Measurements from ENCODE around the gene STK11IP. TPM values are rescaled to one million over a fixed set of nuclear protein-coding genes. Genes with fewer than 3 reads are reported as not detected.

Gene STK11IP
- 11.7 and 29.2 TPM in 2 replicates for total RNA-seq (2014; rRNA removed; shearing (Covaris generic))

GRCh38 chr2:219597552-219598307 is at the start of gene STK11IP:
Gene STK11IP (plus strand): TSS chr2:219597857. CDS start chr2:219598120, 263 bp downstream.
- H3K27me3 ChIP-seq (replicated peaks), result no peaks in the 10 kb centered on the region
- H3K27ac ChIP-seq, result peak within 1 kb of the TSS; percentile 78
- no peaks in the 10 kb centered on the region for H3K9me3 ChIP-seq (replicated peaks)
- peak within 1 kb of the TSS; percentile 63 for H3K4me3 ChIP-seq
- peak; percentile 98 to 100 for DNase-seq (ENCODE audit: low read depth in 1 of 2, low spot score in 2 of 2)
- H3K4me1 ChIP-seq (replicated peaks), result peaks cover 25% of the 10 kb centered on the region
- H3K36me3 ChIP-seq, result peaks cover 2% of the 10 kb centered on the region; the same call in 1 of the 2 replicates

GRCh38 chr2:219548990-219549389 is 48.7 kb upstream of the STK11IP start:
- Histone ChIP-seq H3K4me1 (replicated peaks) (peaks cover 20% of the 10 kb centered on the region), H3K9me3 (replicated peaks) (no peaks in the 10 kb centered on the region), H3K4me3 (no peak overlapping the region), H3K27ac (no peak overlapping the region), H3K36me3 (no peaks in the 10 kb centered on the region), H3K27me3 (replicated peaks) (no peaks in the 10 kb centered on the region)
- DNase-seq (ENCODE audit: low read depth in 1 of 2, low spot score in 2 of 2), result no peak

- Histone ChIP-seq H3K9me3 (replicated peaks) (no peaks in the 10 kb centered on the region), H3K4me1 (replicated peaks) (peaks cover 17% of the 10 kb centered on the region), H3K27me3 (replicated peaks) (no peaks in the 10 kb centered on the region), H3K27ac (no peak overlapping the region), H3K4me3 (no peak overlapping the region), H3K36me3 (no peaks in the 10 kb centered on the region)
- no peak for DNase-seq (ENCODE audit: low read depth in 1 of 2, low spot score in 2 of 2)
Observed at GRCh38 chr2:219549619-219550018, 48.0 kb upstream of the STK11IP start.

GRCh38 chr2:219551441-219552381 is 45.9 kb upstream of the STK11IP start:
- Histone ChIP-seq H3K36me3 (no peaks in the 10 kb centered on the region), H3K4me3 (peak overlapping the region; percentile 52), H3K27ac (no peak overlapping the region), H3K4me1 (replicated peaks) (peaks cover 17% of the 10 kb centered on the region), H3K27me3 (replicated peaks) (no peaks in the 10 kb centered on the region), H3K9me3 (replicated peaks) (no peaks in the 10 kb centered on the region)
- DNase-seq (ENCODE audit: low read depth in 1 of 2, low spot score in 2 of 2), result peak in 1 of 2 experiments; percentile 57

GRCh38 chr2:219552382-219553167 is 45.1 kb upstream of the STK11IP start:
- Histone ChIP-seq H3K9me3 (replicated peaks) (no peaks in the 10 kb centered on the region), H3K27ac (no peak overlapping the region)
- DNase-seq (ENCODE audit: low read depth in 1 of 2, low spot score in 2 of 2), result peak; percentile 90 to 97

GRCh38 chr2:219553168-219553417 is 44.6 kb upstream of the STK11IP start:
- Histone ChIP-seq H3K4me1 (replicated peaks) (peaks cover 17% of the 10 kb centered on the region), H3K36me3 (no peaks in the 10 kb centered on the region), H3K27me3 (replicated peaks) (no peaks in the 10 kb centered on the region), H3K27ac (no peak overlapping the region), H3K9me3 (replicated peaks) (no peaks in the 10 kb centered on the region), H3K4me3 (peak overlapping the region; percentile 52)
- DNase-seq (ENCODE audit: low read depth in 1 of 2, low spot score in 2 of 2), result no peak

More at GRCh38 chr2:219552382-219553167, 45.1 kb upstream of the STK11IP start:
- peak overlapping the region; percentile 52 for H3K4me3 ChIP-seq
- H3K27me3 ChIP-seq (replicated peaks), result no peaks in the 10 kb centered on the region
- peaks cover 17% of the 10 kb centered on the region for H3K4me1 ChIP-seq (replicated peaks)
- no peaks in the 10 kb centered on the region for H3K36me3 ChIP-seq

- Histone ChIP-seq H3K27me3 (replicated peaks) (no peaks in the 10 kb centered on the region), H3K4me3 (no peak overlapping the region), H3K9me3 (replicated peaks) (no peaks in the 10 kb centered on the region), H3K36me3 (no peaks in the 10 kb centered on the region), H3K4me1 (replicated peaks) (peaks cover 17% of the 10 kb centered on the region), H3K27ac (no peak overlapping the region)
- no peak for DNase-seq (ENCODE audit: low read depth in 1 of 2, low spot score in 2 of 2)
Observed at GRCh38 chr2:219553463-219553963, 44.1 kb upstream of the STK11IP start.

GRCh38 chr2:219554350-219554749 is 43.3 kb upstream of the STK11IP start:
- no peaks in the 10 kb centered on the region for H3K27me3 ChIP-seq (replicated peaks)
- H3K4me3 ChIP-seq, result no peak overlapping the region

GRCh38 chr2:219555956-219556355 is 41.7 kb upstream of the STK11IP start:
- no peaks in the 10 kb centered on the region for H3K36me3 ChIP-seq
- peaks cover 17% of the 10 kb centered on the region for H3K4me1 ChIP-seq (replicated peaks)
- H3K27me3 ChIP-seq (replicated peaks), result no peaks in the 10 kb centered on the region
- H3K27ac ChIP-seq, result no peak overlapping the region
- no peaks in the 10 kb centered on the region for H3K9me3 ChIP-seq (replicated peaks)
- no peak overlapping the region for H3K4me3 ChIP-seq
- no peak for DNase-seq (ENCODE audit: low read depth in 1 of 2, low spot score in 2 of 2)

More at GRCh38 chr2:219554350-219554749, 43.3 kb upstream of the STK11IP start:
- Histone ChIP-seq H3K4me1 (replicated peaks) (peaks cover 17% of the 10 kb centered on the region), H3K9me3 (replicated peaks) (no peaks in the 10 kb centered on the region), H3K27ac (no peak overlapping the region), H3K36me3 (no peaks in the 10 kb centered on the region)
- DNase-seq (ENCODE audit: low read depth in 1 of 2, low spot score in 2 of 2), result no peak

GRCh38 chr2:219556413-219556812 is 41.2 kb upstream of the STK11IP start:
- H3K4me1 ChIP-seq (replicated peaks), result peaks cover 14% of the 10 kb centered on the region
- DNase-seq (ENCODE audit: low read depth in 1 of 2, low spot score in 2 of 2), result no peak
- no peaks in the 10 kb centered on the region for H3K27me3 ChIP-seq (replicated peaks)
- no peak overlapping the region for H3K4me3 ChIP-seq
- no peak overlapping the region for H3K27ac ChIP-seq
- no peaks in the 10 kb centered on the region for H3K9me3 ChIP-seq (replicated peaks)
- H3K36me3 ChIP-seq, result no peaks in the 10 kb centered on the region

GRCh38 chr2:219557320-219557719 is 40.3 kb upstream of the STK11IP start:
- Histone ChIP-seq H3K27ac (no peak overlapping the region), H3K4me3 (no peak overlapping the region), H3K27me3 (replicated peaks) (no peaks in the 10 kb centered on the region), H3K36me3 (no peaks in the 10 kb centered on the region), H3K4me1 (replicated peaks) (peaks cover 7% of the 10 kb centered on the region), H3K9me3 (replicated peaks) (no peaks in the 10 kb centered on the region)
- DNase-seq (ENCODE audit: low read depth in 1 of 2, low spot score in 2 of 2), result no peak

GRCh38 chr2:219557791-219558785 is 39.6 kb upstream of the STK11IP start:
- DNase-seq (ENCODE audit: low read depth in 1 of 2, low spot score in 2 of 2), result no peak
- Histone ChIP-seq H3K36me3 (no peaks in the 10 kb centered on the region), H3K27me3 (replicated peaks) (no peaks in the 10 kb centered on the region), H3K27ac (no peak overlapping the region), H3K4me3 (no peak overlapping the region), H3K4me1 (replicated peaks) (peaks cover under 1% of the 10 kb centered on the region), H3K9me3 (replicated peaks) (no peaks in the 10 kb centered on the region)

All from SJSA1 (cell line).